HepG2 (cell line): ENCODE data around the gene CCDC91. TPM values are rescaled to one million over a fixed set of nuclear protein-coding genes. Genes with fewer than 3 reads are reported as not detected.
"Not testable (repeated sequence)": the region's sequence is repeated elsewhere in the genome, so short reads cannot be mapped to it uniquely, and the experiment has no call there.

Experiments used
- ATAC-seq: fragments of 200-7000 bp; cut with Tn5 transposase; 3 replicates; pipeline ENCODE4 v1.9.1; 2020; ENCODE audit warnings: mild to moderate bottlenecking, moderate library complexity
- BruUV-seq: library from RNA; stranded (reverse); fragments of 400-500 nt; replicated peaks from 2 replicates; lab custom pipeline; 2021; lab: Mats Ljungman, UMichigan
- CTCF ChIA-PET: fragments of 300-600 bp; formaldehyde crosslinking; extraction: SDS; loops from one replicate; lab custom pipeline; 2021; ENCODE audit warnings: low total read pairs, inconsistent platforms, low intra/inter-chr PET ratio; lab: Yijun Ruan, JAX
- POLR2A ChIA-PET: fragments of 350-600 bp; sonication (Branson Sonifier 250); formaldehyde crosslinking; loops from one replicate; lab custom pipeline; 2020; ENCODE audit warnings: antibody characterized with exemption, inconsistent platforms; lab: Yijun Ruan, JAX
- DNase-seq: peaks from one replicate; pipeline ENCODE4 v3.0.0-alpha.2; 2015; ENCODE audit warnings: low spot score
- FAIRE-seq: peaks from 3 replicates; lab custom pipeline; 2011; peaks lifted over from hg19 to GRCh38; lab: Jason Lieb, UNC
- H2AFZ ChIP-seq: one replicate; pipeline ENCODE4 v1.6.1; 2011; ENCODE audit warnings: low read length, inconsistent platforms
- H3K27ac ChIP-seq: fragments of 300-600 bp; 3 replicates; pipeline ENCODE4 v1.8.0; 2011; ENCODE audit warnings: mixed run types, mild to moderate bottlenecking, mixed read lengths, low read length, inconsistent platforms; ENCODE audit not compliant: insufficient read depth; ENCODE audit errors: extremely low read length
- H3K27me3 ChIP-seq, 2 experiments: fragments of 200-600 bp in 1 of 2; 2 replicates in 1 of 2; 3 replicates in 1 of 2; pipeline versions ENCODE4 v1.6.0 to v1.8.0; 2011; ENCODE audit warnings: low read length in 2 of 2, mild to moderate bottlenecking in 2 of 2, moderate library complexity in 2 of 2, inconsistent platforms in 1 of 2; ENCODE audit not compliant: insufficient read depth in 2 of 2, control insufficient read depth in 1 of 2
- H3K36me3 ChIP-seq, 2 experiments: fragments of 200-600 bp in 1 of 2; replicated peaks in 1 of 2; 2 replicates in 1 of 2; 3 replicates in 1 of 2; pipeline versions ENCODE4 v1.5.1 to v1.8.0; 2011; ENCODE audit warnings: low read length in 2 of 2, inconsistent platforms in 1 of 2; ENCODE audit not compliant: insufficient read depth in 2 of 2, control insufficient read depth in 1 of 2
- H3K4me1 ChIP-seq: 2 replicates; pipeline ENCODE4 v1.5.1; 2012; ENCODE audit warnings: low read length, inconsistent platforms; ENCODE audit not compliant: insufficient read depth
- H3K4me2 ChIP-seq: 2 replicates; pipeline ENCODE4 v1.6.0; 2011; ENCODE audit warnings: low read depth, low read length, inconsistent platforms
- H3K4me3 ChIP-seq, 3 experiments: fragments of 200-600 bp in 1 of 3; sonication (generic), shearing (Covaris generic) in 1 of 3; replicated peaks in 1 of 3; 2 replicates each; pipeline ENCODE4 v1.5.1; 2011 to 2016; ENCODE audit warnings: low read length in 3 of 3, inconsistent platforms in 2 of 3, low read depth in 2 of 3, mild to moderate bottlenecking in 2 of 3, control low read depth in 1 of 3, mixed read lengths in 1 of 3; ENCODE audit not compliant: insufficient read depth in 1 of 3
- H3K79me2 ChIP-seq: one replicate; pipeline ENCODE4 v1.6.1; 2011; ENCODE audit warnings: low read length, inconsistent platforms; ENCODE audit not compliant: insufficient read depth
- H3K9ac ChIP-seq: 2 replicates; pipeline ENCODE4 v1.6.0; 2011; ENCODE audit warnings: mild to moderate bottlenecking, low read depth, low read length, inconsistent platforms; ENCODE audit not compliant: insufficient read depth
- H3K9me3 ChIP-seq: 2 replicates; pipeline ENCODE4 v1.5.1; 2012; ENCODE audit warnings: mild to moderate bottlenecking, low read length
- H4K20me1 ChIP-seq: 2 replicates; pipeline ENCODE4 v1.6.0; 2011; ENCODE audit warnings: inconsistent platforms, mild to moderate bottlenecking, low read length, moderate library complexity; ENCODE audit not compliant: insufficient read depth
- CTCF ChIP-seq: sonication (generic); formaldehyde crosslinking; IDR thresholded peaks from 2 replicates; pipeline ENCODE4 v1.5.0; 2020; ENCODE audit warnings: mild to moderate bottlenecking, missing genetic modification reagents, moderate library complexity
- POGZ ChIP-seq: sonication (generic); formaldehyde crosslinking; IDR thresholded peaks from 2 replicates; pipeline ENCODE4 v1.4.0; 2020; ENCODE audit warnings: mild to moderate bottlenecking, missing genetic modification reagents
- RFX5 ChIP-seq: IDR thresholded peaks from 2 replicates; pipeline ENCODE4 v1.6.1; 2011; ENCODE audit warnings: low read depth, low read length, improper control_type of control experiment
- RFXANK ChIP-seq: IDR thresholded peaks from 2 replicates; pipeline ENCODE4 v1.6.1; 2016
- SIN3A ChIP-seq: IDR thresholded peaks from 2 replicates; pipeline ENCODE4 v1.6.1; 2011; ENCODE audit warnings: low read depth, mild to moderate bottlenecking, control low read depth, low read length, borderline replicate concordance
- TEAD2 ChIP-seq: sonication (generic); formaldehyde crosslinking; IDR thresholded peaks from 2 replicates; pipeline ENCODE4 v1.9.0; 2021; ENCODE audit warnings: missing genetic modification reagents
- TMF1 ChIP-seq: sonication (generic); formaldehyde crosslinking; IDR thresholded peaks from 2 replicates; pipeline ENCODE4 v1.8.1; 2022; ENCODE audit warnings: low read depth, missing genetic modification reagents
- ZFP37 ChIP-seq: sonication (generic); formaldehyde crosslinking; IDR thresholded peaks from 2 replicates; pipeline ENCODE4 v1.4.0; 2020; ENCODE audit warnings: missing genetic modification reagents, borderline replicate concordance
- ZNF12 ChIP-seq: sonication (generic); formaldehyde crosslinking; IDR thresholded peaks from 2 replicates; pipeline ENCODE4 v1.5.0; 2020; ENCODE audit warnings: missing genetic modification reagents
- ZNF343 ChIP-seq: sonication (generic); formaldehyde crosslinking; IDR thresholded peaks from 2 replicates; pipeline ENCODE4 v1.4.0; 2020; ENCODE audit warnings: mild to moderate bottlenecking, missing genetic modification reagents
- ZNF501 ChIP-seq: sonication (generic); formaldehyde crosslinking; IDR thresholded peaks from 2 replicates; pipeline ENCODE4 v1.5.1; 2020; ENCODE audit warnings: mild to moderate bottlenecking, moderate library complexity, missing genetic modification reagents
- ZNF747 ChIP-seq: sonication (generic); formaldehyde crosslinking; IDR thresholded peaks from 2 replicates; pipeline ENCODE4 v1.8.1; 2023; ENCODE audit warnings: missing genetic modification reagents, mild to moderate bottlenecking, borderline replicate concordance
- ZSCAN12 ChIP-seq: sonication (generic); formaldehyde crosslinking; IDR thresholded peaks from 2 replicates; pipeline ENCODE4 v1.9.0; 2021; ENCODE audit warnings: mild to moderate bottlenecking, missing genetic modification reagents
- WGBS: methylation state at CpG from one replicate; pipeline ENCODE4 v1.1.6; 2017; ENCODE audit warnings: low lambda C conversion rate; 5-methylcytosine and 5-hydroxymethylcytosine counted together
- in situ Hi-C: cut with HindIII; loops from 2 replicates; pipeline ENCODE4 v1.10.0; 2017; ENCODE audit warnings: low pct_unique_long_range_greater_than_20kb; ENCODE audit not compliant: extremely low pct_ligation_motif_present
- intact Hi-C: fragments of 100-400 bp; cut with micrococcal nuclease; formaldehyde crosslinking; loops from one replicate; pipeline ENCODE4 v1.10.0; 2022; ENCODE audit not compliant: unreplicated experiment
- polyA plus RNA-seq, 8 experiments: library from polyadenylated mRNA; depleted of rRNA in 3 of 8; stranded (reverse) in 7 of 8; unstranded in 1 of 8; fragments of >200 nt; fragmentation: Illumina TruSeq in 4 of 8; extraction: Trizol in 4 of 8; gene quantifications; 2 replicates each; pipeline versions ENCODE4 v1.2.1 to v1.2.3, GENCODE V29; 2011 to 2016; ENCODE audit warnings: low read depth in 4 of 8, missing spikeins in 1 of 8, mixed read lengths in 1 of 8; ENCODE audit not compliant: insufficient read depth in 1 of 8
- total RNA-seq, 5 experiments: library from RNA; depleted of rRNA; stranded (reverse); fragments of >200 nt; fragmentation: Illumina TruSeq; extraction: Trizol; gene quantifications; 2 replicates each; pipeline ENCODE4 v1.2.3, GENCODE V29; 2016; ENCODE audit warnings: low read depth in 1 of 5
- TF ChIP-seq, protein P1 (sequence below): sonication (generic); formaldehyde crosslinking; IDR thresholded peaks from 2 replicates; pipeline ENCODE4 v1.4.0; 2020; ENCODE audit warnings: missing genetic modification reagents, borderline replicate concordance

The CCDC91 gene
- total and polyA plus RNA-seq, 2 of the 13 experiments (the other 11 are each of a cell fraction or from before 2014, with no cell fraction given): 9.8 to 15.8 TPM

GRCh38 chr12:28379779-28380178 lies 189.5 kb downstream of the CCDC91 start:
- H3K4me1 ChIP-seq, CTCF ChIA-PET, H3K9me3 ChIP-seq, H3K27ac ChIP-seq, H3K27me3 ChIP-seq, H3K4me2 ChIP-seq, H4K20me1 ChIP-seq, H3K4me3 ChIP-seq, in situ Hi-C loops, FAIRE-seq, ATAC-seq, H3K79me2 ChIP-seq, H3K9ac ChIP-seq, H3K36me3 ChIP-seq, POLR2A ChIA-PET, BruUV-seq, H2AFZ ChIP-seq, DNase-seq, intact Hi-C loops: not testable (repeated sequence)
- 86% methylated on average over 3 of the region's 3 CpGs for WGBS

- Histone ChIP-seq H3K4me1 (no peaks in the 10 kb centered on the region), H3K36me3 (no peaks in the 10 kb centered on the region), H3K79me2 (no peaks in the 10 kb centered on the region), H3K27me3 (no peaks in the 10 kb centered on the region), H3K27ac (no peak overlapping the region), H3K4me2 (no peak overlapping the region), H3K9ac (no peak overlapping the region), H2AFZ (no peak overlapping the region), H3K9me3 (no peaks in the 10 kb centered on the region), H4K20me1 (no peaks in the 10 kb centered on the region), H3K4me3 (no peak overlapping the region)
- WGBS: 81% methylated on average over 1 of the region's 1 CpG
- intact Hi-C loops (no loop called here), in situ Hi-C loops (no loop called here)
- FAIRE-seq: no peak
- no peak for ATAC-seq
- DNase-seq: no peak
- BruUV-seq: no TSS peak
- POLR2A ChIA-PET: no interaction called here
- CTCF ChIA-PET: no interaction called here
- TF ChIP-seq ZSCAN12 (CRISPR knock-in tag) (no peak), ZFP37 (CRISPR knock-in tag) (no peak), POGZ (CRISPR knock-in tag) (no peak), ZNF501 (CRISPR knock-in tag) (no peak), SIN3A (no peak), ZNF343 (CRISPR knock-in tag) (no peak), ZNF747 (CRISPR knock-in tag) (no peak), RFX5 (no peak), TMF1 (CRISPR knock-in tag) (no peak), CTCF (CRISPR knock-in tag) (no peak), TEAD2 (no peak), ZNF12 (CRISPR knock-in tag) (no peak), RFXANK (CRISPR knock-in tag) (no peak)
- TF ChIP-seq, protein P1, sequence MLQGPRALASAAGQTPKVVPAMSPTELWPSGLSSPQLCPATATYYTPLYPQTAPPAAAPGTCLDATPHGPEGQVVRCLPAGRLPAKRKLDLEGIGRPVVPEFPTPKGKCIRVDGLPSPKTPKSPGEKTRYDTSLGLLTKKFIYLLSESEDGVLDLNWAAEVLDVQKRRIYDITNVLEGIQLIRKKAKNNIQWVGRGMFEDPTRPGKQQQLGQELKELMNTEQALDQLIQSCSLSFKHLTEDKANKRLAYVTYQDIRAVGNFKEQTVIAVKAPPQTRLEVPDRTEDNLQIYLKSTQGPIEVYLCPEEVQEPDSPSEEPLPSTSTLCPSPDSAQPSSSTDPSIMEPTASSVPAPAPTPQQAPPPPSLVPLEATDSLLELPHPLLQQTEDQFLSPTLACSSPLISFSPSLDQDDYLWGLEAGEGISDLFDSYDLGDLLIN (CRISPR knock-in tag): no peak
Measured at GRCh38 chr12:28383368-28383767, 193.1 kb downstream of the CCDC91 start.
